ENCODE results near the gene BCL11B. TPM values are rescaled to one million over a fixed set of nuclear protein-coding genes. Genes with fewer than 3 reads are reported as not detected.

Gene BCL11B
- total and polyA plus RNA-seq, 4 donors, result 0.20 to 2.3 (median 0.66) TPM

- no peak overlapping the region for H3K27ac ChIP-seq (ENCODE audit: low read depth in 1 of 2, low read length in 1 of 2)
- H3K27me3 ChIP-seq (ENCODE audit: control insufficient read depth in 3 of 3, insufficient read depth in 3 of 3, low read length in 2 of 3), result no peaks in the 10 kb centered on the region
- TF ChIP-seq CTCF (IDR thresholded peaks at IDR 0.05; ENCODE audit: control extremely low read depth, extremely low read depth), result no peak
- ATAC-seq (ENCODE audit: insufficient read depth, low FRiP score) (no peak), DNase-seq (no peak)
- WGBS, 2 donors, result 35 to 78% methylated on average over 2 of the region's 2 CpGs
- H3K36me3 ChIP-seq (ENCODE audit: control insufficient read depth in 4 of 4, insufficient read depth in 4 of 4, low read length in 4 of 4), result no peaks in the 10 kb centered on the region
- no peak overlapping the region for H3K4me3 ChIP-seq
- H3K9ac ChIP-seq (ENCODE audit: insufficient read depth in 1 of 2, low read length in 2 of 2), result no peak overlapping the region
- H3K9me3 ChIP-seq (ENCODE audit: control insufficient read depth in 4 of 4, insufficient read depth in 3 of 4, low read length in 3 of 4), result no peaks in the 10 kb centered on the region
- H3K4me1 ChIP-seq (ENCODE audit: control insufficient read depth in 5 of 5, insufficient read depth in 5 of 5, low read length in 5 of 5), result no peaks in the 10 kb centered on the region
Measured at GRCh38 chr14:99286761-99287160, 14.8 kb upstream of the BCL11B start.

GRCh38 chr14:99284254-99285004 lies 12.4 kb upstream of the BCL11B start:
- Histone ChIP-seq H3K36me3 (ENCODE audit: control insufficient read depth in 4 of 4, insufficient read depth in 4 of 4, low read length in 4 of 4) (no peaks in the 10 kb centered on the region), H3K27me3 (ENCODE audit: control insufficient read depth in 3 of 3, insufficient read depth in 3 of 3, low read length in 2 of 3) (peaks cover 0 to 7% (median 3%) of the 10 kb centered on the region in 3 donors), H3K27ac (ENCODE audit: low read depth in 1 of 2, low read length in 1 of 2) (no peak overlapping the region), H3K9me3 (ENCODE audit: control insufficient read depth in 4 of 4, insufficient read depth in 3 of 4, low read length in 3 of 4) (no peaks in the 10 kb centered on the region), H3K4me3 (no peak overlapping the region), H3K9ac (ENCODE audit: insufficient read depth in 1 of 2, low read length in 2 of 2) (no peak overlapping the region), H3K4me1 (ENCODE audit: control insufficient read depth in 5 of 5, insufficient read depth in 5 of 5, low read length in 5 of 5) (no peaks in the 10 kb centered on the region)
- TF ChIP-seq CTCF (IDR thresholded peaks at IDR 0.05; ENCODE audit: control extremely low read depth, extremely low read depth), result no peak
- ATAC-seq (ENCODE audit: insufficient read depth, low FRiP score) (no peak), DNase-seq (no peak)
- 66 to 69% methylated on average over 18 of the region's 18 CpGs for WGBS, 2 donors

- no peak for TF ChIP-seq CTCF (IDR thresholded peaks at IDR 0.05; ENCODE audit: control extremely low read depth, extremely low read depth)
- WGBS, 2 donors, result 87 to 88% methylated on average over 15 of the region's 15 CpGs
- DNase-seq (no peak), ATAC-seq (ENCODE audit: insufficient read depth, low FRiP score) (no peak)
- Histone ChIP-seq H3K9me3 (ENCODE audit: control insufficient read depth in 4 of 4, insufficient read depth in 3 of 4, low read length in 3 of 4) (no peaks in the 10 kb centered on the region), H3K9ac (ENCODE audit: insufficient read depth in 1 of 2, low read length in 2 of 2) (no peak overlapping the region), H3K27ac (ENCODE audit: low read depth in 1 of 2, low read length in 1 of 2) (no peak overlapping the region), H3K36me3 (ENCODE audit: control insufficient read depth in 4 of 4, insufficient read depth in 4 of 4, low read length in 4 of 4) (no peaks in the 10 kb centered on the region), H3K4me1 (ENCODE audit: control insufficient read depth in 5 of 5, insufficient read depth in 5 of 5, low read length in 5 of 5) (peaks cover 0 to 4% (median 0%) of the 10 kb centered on the region in 5 donors), H3K4me3 (no peak overlapping the region), H3K27me3 (ENCODE audit: control insufficient read depth in 3 of 3, insufficient read depth in 3 of 3, low read length in 2 of 3) (peaks cover 0 to 19% (median 12%) of the 10 kb centered on the region in 3 donors)
Measured at GRCh38 chr14:99282261-99283050, 10.5 kb upstream of the BCL11B start.

All from lung (tissue), 12 donors.